Activated CD4-positive, alpha-beta T cell treated with anti-CD3 and anti-CD28 coated beads, Interleukin-2, amount 50 U/mL, for 24 hours (primary cell): Measurements from ENCODE around the gene ALDH2.
"Not testable (repeated sequence)": the region's sequence is repeated elsewhere in the genome, so short reads cannot be mapped to it uniquely, and the experiment has no call there.

ENCODE experiments used
- DNase-seq, 2 donors: peaks; one replicate each; pipeline ENCODE4 v3.0.0-alpha.2; 2020; ENCODE audit warnings: low read depth in 1 of 2, low spot score in 1 of 2

Gene ALDH2

DNA sequence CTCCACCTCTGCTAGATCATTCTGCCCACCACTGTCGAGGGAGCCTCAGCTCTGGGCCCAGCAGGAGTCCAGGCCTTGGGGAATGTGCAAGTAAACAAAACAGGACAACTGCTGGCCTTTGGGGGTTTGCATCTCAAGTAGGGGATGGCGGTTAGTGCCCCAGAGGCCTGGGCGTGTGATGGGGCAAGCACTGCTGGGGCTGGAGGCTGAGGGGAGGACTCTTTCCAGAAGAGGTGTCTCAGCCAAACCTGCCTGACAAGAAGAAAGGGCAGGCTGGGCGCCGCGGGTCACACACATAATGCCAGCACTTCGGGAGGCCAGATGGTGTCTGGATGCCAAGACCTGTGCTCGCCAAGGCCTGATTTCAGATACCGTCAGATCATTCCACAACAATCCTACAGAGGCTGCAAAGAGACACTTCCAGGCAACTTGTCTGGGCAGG is 8.6 kb upstream of the ALDH2 start:
- DNase-seq = no peak

DNA sequence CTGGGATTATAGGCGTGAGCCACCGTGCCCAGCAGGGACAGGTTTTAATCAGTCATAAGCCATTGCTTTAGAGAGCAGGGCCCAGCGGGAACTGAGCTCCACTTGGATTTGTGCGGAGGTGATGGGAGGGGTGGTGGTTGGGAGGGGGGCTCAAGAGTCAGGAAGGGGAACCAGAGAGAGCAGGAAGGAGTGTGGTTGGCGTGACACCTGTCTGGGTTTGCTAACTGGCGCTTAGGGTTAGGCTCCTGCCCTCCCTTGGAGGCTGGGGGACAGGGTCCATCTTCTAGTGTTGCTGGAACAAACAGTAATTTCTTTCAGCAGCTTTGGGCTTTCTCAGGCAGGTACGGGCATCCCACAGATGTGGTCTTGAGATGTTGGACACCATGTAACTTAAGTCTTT is 7.5 kb upstream of the ALDH2 start:
- no peak for DNase-seq

DNA sequence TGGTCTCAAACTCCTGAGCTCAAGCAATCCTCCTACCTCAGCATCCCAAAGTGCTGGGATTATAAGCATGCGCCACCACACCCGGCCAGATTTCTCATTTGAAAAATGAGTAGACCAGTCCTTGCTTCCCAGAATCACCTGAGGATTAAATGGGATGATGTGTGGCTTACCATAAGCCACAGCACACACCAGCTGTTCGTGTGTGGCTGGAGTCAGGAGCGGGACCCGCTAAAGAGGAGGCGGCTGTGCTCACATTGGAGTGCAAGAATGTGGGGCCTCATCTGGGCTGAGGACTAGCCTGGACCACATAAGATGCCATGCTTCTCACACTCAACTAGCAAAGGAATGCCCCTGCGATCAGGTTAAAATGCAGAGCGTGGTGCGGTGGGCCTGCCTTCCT is 6.7 kb upstream of the ALDH2 start:
- no peak for DNase-seq

DNA sequence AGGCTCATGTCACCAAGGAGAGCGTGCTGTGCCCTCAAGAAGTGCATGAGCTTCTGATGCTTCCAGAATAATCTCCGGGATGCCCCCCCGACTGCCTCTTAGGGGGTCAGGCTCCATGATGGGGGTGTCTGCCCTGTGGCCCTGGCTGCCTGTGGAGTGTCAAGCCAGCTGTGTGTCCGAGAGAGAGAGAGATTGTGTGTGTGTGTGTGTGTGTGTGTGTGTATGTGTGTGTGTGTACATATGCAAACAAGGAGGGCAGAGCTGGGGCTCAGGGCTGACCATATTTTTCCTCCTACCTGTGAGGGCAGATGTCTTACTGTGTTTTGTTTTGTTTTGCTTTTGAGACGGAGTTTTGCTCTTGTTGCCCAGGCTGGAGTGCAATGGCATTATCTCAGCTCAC is 5.6 kb upstream of the ALDH2 start:
- no peak for DNase-seq

DNA sequence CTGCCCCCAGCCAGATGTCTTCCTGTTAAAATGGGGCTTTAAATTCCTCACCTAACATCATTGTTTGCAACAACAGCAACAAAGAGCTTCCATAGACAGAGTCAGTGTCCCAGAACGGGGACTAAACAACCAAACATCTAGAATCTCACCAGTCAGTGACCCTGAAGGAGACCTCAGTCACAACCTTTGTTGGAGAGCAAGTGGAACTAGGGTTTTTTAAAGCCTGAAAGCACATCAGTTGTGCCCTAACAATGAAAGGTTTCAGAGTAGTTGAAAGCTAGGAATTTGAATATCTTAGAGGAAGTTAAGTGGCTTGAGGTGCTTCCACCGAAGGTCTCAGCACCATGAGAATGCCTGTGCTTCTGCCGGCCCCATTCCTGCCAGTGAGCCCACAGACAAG is 5.0 kb upstream of the ALDH2 start:
- DNase-seq = no peak

DNA sequence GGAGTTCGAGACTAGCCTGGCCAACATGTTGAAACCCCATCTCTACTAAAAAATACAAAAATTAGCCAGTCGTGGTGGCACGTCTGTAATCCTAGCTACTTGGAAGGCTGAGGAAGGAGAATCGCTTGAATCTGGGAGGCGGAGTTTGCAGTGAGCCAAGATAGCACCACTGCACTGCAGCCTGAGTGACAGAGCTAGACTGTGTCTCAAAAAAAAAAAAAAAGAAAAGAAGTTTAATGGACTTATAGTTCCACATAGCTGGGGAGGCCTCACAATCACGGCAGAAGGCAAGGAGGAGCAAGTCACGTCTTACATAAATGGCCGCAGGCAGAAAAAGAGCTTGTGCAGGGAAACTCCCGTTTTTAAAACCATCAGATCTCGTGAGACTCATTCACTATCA is 3.2 kb upstream of the ALDH2 start:
- not testable (repeated sequence) for DNase-seq

DNA sequence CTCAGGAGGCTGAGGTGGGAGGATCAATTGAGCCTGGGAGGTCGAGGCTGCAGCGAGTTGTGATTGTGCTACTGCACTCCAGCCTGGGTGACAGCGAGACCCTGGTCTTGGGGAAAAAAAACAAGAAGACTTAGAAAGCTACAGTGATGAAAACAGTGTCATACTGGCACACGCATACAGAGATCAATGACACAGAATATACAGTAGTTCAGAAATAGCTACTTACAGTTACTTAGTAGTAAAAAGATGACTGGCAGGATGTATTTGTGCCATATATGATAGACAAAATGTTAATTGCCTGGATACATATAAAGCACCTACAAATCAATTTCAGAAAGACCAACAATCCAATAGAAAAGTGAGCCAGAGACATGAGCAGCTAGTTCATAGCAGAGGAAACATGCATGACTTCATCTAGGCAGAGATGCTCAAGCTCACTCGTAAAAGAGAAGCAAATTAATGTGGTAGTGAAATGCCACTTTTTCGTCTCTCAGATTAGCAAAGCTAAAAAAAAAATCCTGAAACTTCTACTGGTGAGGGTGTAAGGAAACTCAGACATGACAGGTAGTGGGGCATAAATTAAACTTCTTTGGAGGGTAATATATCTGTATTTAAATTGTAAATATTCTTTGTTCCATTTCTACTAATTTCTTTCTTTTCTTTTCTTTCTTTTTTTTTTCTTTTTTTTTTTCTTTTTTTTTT is 2.5 kb upstream of the ALDH2 start:
- DNase-seq = no peak

DNA sequence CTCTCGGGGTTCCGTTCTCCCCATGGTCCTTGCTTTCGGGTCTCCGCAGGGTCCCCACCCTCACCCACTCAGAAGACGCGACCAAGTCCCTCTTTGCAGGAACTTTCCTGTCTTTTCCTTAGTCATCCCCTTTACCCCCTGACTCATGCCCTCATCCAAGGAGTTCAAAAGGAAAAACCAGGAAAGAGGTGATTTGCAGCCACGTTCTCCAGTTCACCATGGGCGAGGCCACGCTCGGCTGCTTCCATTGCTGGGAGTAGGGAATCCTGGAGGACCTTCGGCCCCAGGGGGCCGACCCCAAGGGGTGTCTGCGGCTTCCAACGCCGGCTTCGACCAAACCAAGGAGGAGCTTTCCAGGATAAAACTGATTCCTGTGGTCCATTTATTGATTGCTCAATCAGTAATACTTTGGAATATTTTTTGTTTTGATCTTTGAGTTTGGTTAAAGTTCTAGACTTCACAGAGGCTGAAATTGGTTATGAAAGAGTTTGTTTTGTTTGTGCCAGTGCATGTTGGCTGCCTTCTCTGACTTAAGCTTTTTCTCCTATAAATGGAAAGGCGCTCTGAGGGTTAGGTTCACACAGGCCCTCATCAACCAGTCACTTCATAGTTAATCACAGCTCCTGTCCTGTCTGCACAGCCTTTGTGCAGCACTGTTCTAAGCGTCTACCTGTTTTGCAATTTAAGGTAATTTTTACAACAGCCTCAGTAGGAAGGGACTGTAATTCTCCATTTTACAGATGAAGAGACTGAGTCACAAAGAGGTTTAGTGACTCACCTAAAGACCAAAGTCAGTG is 827 bp downstream of the ALDH2 start:
- DNase-seq = no peak

DNA sequence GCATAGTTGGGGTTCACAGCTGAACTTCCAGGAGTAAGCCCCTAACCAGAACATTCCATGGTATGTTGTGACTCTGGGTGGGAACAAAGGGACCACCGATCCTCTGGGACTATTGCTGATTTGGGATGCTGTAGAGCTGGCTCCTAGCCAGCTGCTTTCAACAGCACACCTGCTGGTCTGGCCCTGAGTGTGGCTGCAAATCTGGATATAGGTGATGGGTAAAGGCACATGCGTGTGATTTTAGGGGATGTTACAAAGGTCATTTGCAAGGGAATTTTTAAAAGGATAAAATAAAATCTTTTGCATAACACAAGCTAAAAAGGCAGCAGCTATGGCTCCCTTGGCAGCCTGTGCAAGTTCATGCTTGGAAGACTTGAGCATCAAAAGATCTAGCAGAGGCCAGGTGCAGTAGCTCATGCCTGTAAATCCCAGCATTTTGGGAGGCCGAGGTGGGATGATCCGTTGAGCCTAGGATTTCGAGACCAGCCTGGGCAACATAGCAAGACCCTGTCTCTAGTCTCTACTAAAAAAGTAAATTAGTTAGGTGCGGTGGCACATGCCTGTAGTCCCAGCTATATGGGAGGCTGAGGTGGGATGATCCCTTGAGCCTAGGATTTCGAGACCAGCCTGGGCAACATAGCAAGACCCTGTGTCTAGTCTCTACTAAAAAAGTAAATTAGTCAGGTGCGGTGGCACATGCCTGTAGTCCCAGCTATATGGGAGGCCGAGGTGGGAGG is 1.6 kb downstream of the ALDH2 start:
- DNase-seq = no peak

DNA sequence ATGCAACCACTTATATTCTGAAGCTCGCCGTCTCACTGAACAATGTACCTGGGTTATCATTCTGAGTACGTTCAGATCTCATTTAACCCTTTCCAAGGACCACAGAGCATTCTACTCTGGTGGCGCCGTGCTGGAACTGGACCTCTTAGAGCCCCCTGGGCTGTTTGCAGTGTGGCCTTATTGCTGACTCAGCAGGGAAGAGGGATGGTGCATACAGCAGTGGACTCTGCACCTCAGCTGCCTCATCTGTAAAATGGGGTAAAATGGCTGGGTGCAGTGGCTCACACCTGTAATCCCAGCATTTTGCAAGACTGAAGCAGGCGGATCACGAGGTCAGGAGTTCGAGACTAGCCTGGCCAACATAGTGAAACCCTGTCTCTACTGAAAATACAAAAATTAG is 2.9 kb downstream of the ALDH2 start:
- no peak for DNase-seq

DNA sequence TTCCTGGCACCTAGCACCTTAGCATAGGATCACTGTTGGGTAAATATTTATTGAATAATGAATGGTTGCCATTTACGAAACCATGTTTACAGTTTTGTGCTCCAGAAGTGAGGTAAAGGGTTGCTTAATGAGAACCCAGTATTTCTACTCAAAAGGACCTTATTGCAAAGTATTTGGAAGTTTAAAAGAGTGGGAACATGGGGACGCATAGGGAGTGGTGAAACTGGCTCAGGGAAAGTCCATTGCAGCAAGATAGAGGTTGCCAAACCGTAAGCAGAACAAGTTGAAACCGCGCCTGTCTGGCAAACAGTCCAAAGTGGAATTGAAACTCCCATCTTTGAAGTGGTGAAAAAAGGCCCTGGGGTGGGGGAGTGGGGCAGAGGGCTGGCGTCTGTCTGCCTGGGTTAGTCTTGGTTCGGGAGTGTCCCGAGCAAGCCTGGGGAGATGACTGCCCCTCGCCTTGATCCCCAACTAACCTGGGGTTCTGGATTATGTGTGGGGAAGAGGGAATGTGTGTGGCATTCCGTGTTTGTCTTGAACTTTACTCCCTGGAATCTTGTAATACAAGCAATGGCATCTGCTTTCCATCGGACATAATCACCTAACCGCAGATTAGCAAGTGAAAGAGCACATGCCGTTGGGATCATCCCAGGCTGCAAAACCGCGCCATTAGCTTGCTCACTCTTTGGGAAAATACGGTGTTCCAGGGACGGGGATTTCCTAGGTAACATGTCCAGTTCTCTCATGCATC is 7.2 kb downstream of the ALDH2 start:
- DNase-seq = no peak

DNA sequence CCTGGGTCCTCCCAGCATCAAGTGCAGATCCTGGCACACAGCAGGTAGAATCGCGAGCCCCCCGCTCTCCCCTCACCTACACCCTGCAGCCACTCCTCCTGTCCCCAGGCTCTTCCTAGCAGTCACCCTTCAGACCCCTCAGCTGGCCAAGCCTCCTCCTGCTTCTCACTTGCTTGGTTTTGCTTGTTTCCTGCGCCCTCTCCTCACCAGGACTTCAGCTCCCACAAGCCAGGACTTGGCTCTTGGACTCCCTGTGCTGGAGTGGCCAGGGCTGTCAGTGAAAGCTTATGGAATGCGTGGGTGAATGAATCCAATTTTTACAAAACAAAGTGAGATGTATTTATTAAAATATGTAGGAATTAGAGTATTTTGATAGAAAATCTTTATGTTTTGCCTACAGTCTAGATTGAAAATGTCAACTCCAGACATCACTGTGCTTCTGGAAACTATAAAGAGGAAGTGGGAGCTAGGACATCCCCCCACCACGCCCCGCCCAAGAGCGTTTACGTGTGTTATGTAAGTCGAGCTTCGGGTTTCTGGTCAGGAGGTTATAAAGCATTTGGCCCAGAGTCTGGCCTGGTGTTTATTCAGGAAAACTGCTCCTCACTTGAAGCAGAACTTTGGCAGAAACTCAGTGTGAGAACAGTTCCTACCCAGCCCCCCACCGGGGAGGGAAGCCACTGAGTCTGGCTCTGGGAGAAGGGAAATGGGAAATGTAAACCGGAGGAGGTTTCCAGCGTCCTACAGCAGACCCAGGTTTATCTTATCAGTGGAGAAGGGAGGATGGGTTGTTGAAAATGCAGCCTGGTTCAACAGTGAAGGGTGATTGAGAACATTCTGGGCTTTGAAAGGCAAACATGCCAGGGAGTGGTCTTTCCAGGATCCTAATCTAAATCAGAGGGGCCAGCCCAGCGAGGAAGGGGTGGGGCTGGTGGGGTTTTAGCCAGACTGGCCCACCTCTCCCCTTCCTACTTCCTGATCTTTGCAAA is 8.8 kb downstream of the ALDH2 start:
- DNase-seq = no peak

DNA sequence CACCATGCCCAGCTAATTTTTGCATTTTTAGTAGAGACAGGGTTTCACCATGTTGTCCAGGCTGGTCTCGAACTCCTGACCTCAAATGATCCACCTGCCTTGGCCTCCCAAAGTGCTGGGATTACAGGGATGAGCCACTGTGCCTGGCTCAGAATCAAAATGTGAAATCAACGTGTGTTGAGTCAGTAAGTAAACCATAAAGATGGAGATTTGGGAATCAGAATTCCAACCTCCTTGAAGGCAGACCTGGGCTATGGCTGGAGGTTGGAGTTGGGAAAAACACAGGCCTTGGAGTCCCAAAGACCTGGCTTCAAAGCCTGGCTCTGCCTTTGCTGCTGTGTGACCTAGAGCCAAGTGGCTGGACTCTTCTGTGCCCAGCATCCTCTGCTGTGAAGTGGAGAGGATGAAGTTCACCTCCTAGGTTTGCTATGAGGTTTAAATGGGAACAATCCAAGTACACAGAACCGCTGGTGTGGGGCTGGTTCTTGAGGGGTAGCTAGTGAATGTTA is 10.2 kb downstream of the ALDH2 start:
- DNase-seq = no peak

DNA sequence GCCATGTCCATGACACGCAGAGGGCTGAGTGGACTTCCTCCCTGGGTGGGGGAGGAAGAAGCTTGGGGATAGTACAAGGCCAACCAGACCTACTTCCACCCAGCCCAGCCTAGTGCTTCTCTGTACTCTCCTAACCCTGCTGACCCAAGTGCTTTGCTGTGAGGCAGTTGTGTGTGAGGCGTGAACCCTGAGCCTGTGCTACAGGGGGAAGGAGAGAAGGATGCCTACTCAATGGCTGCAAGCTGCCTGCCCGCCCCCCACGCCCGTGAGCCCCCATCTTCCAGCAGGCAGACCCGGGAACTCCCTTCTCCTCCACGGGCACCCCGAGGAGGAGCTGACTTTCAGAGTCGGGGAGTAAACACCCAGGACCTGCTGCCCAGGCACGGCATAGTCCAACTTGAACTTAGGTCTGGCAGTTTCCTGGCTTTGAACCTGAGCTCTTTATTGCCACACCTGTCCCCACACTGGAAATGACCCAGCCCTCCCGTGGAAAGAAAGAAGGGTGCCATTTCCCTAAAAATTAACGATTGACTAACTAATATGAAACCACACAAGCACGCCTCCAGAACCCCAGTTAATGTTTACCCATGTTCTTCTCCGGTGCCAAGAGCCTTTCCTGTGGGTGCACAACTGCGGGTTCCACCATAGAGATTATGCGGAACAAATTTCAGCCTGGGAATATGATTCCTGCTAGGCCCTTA is 10.8 kb downstream of the ALDH2 start:
- DNase-seq = no peak

DNA sequence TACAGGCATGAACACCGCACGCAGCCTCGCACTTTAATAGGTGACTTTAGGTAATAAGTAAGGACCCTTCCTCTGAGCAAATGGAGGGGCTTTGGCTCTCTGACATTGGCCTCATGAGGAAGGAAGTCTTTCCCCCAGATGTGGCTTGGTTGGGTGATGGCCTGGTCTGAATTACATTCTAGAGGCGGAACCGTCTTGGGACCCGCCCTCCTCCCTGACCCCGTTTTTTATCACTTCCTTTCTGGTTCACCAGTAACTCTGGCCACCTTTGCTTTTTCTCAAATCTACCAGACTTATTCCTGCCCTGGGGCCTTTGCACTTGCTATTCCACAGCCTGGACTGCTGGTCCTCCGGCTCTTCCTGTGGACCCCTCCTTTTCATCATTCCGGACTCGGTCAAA is 13.4 kb downstream of the ALDH2 start:
- DNase-seq = no peak

DNA sequence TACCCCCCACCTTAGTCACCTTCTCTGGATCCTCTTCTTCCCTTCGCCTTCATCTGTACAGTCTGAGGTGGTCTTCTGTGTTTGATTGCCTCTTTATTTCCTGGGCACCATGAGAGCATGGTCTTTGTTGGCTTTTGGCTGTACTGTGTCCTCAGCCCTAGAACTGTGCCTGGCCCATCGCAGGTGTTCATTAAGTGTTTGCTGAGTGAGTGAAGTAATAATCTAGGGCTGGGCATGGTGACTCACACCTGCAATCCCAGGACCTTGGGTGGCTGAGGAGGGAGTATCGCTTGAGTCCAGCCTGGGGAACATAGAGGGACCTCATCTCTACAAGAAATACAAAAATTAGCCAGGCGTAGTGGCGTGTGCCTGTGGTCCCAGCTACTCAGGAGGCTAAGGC is 13.9 kb downstream of the ALDH2 start:
- no peak for DNase-seq

DNA sequence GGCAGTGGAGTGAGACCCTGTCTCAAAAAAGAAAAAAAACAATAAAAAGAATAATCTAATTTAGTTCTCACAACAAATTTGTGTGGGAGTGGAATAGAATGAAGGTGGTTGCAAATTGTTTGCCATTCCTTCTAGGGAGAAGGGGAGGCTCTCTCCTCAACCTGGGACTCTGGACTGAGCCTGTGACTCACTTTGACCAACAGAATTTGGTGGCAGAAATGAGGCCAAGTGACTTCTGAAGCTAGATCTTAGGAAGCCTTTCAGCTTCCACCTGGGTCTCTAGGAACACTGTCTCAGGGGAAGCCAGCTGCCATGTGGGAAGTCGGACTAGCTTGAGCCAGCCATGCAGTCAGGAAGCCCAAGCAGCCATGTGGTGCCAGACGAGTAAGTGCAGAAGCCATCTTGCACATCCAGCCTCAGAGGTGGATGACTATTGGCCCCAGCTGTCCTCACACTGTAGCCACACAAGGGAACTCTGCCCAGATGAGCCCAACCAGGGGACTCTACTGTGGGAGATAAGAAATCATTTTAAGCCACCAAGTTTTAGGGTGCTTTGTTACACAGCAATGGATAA is 14.4 kb downstream of the ALDH2 start:
- no peak for DNase-seq

DNA sequence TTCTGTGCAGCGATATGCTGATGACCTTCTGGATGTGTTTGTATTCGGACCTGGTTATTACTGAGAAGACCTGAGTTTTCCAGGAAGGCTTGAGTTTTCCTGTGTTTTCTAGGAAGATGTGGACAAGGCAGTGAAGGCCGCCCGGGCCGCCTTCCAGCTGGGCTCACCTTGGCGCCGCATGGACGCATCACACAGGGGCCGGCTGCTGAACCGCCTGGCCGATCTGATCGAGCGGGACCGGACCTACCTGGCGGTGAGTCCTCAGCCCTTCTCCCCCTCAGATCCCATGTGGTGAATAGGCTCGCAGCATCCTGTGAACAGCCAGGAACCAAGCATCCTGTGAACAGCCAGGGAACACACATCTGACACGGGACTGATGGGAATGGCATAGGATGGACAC is 16.3 kb downstream of the ALDH2 start:
- no peak for DNase-seq

DNA sequence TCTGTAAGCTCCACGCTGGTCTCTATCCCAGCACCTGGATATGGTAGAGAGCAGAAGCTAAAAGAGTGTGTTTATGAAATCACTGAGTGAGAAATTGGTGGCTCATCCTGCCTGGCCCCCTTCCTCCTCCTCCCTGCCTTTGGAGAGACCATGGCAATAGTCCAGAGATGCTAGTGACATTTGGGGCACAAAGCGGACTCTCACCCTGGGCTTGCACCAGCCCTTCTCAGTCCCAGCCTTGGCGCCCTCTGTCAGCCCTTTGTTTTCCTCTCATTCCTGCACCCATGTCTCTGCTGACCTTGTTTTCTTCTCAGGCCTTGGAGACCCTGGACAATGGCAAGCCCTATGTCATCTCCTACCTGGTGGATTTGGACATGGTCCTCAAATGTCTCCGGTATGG is 18.2 kb downstream of the ALDH2 start:
- DNase-seq = no peak
